HG02571 (cell line): Measurements from ENCODE around the gene GSK3A.

Source experiments
- ATAC-seq: cut with Tn5 transposase; IDR thresholded peaks from one replicate; pipeline ENCODE4 v1.9.1; 2021; ENCODE audit warnings: mild to moderate bottlenecking, moderate library complexity; ENCODE audit not compliant: unreplicated experiment

Gene GSK3A

GRCh38 chr19:42203700-42204099 is 38.7 kb downstream of the GSK3A start:
- no peak for ATAC-seq

GRCh38 chr19:42202290-42202880 is 40.0 kb downstream of the GSK3A start:
- no peak for ATAC-seq

GRCh38 chr19:42201489-42202289 is 40.7 kb downstream of the GSK3A start:
- no peak for ATAC-seq

- no peak for ATAC-seq
Observed at GRCh38 chr19:42200116-42200715, 42.2 kb downstream of the GSK3A start.

- no peak for ATAC-seq
Observed at GRCh38 chr19:42199440-42200115, 42.8 kb downstream of the GSK3A start.

GRCh38 chr19:42198676-42199439 is 43.5 kb downstream of the GSK3A start:
- ATAC-seq, result no peak

GRCh38 chr19:42197375-42197817 is 45.0 kb downstream of the GSK3A start:
- no peak for ATAC-seq

GRCh38 chr19:42196011-42197001 is 46.1 kb downstream of the GSK3A start:
- ATAC-seq, result no peak

DNA sequence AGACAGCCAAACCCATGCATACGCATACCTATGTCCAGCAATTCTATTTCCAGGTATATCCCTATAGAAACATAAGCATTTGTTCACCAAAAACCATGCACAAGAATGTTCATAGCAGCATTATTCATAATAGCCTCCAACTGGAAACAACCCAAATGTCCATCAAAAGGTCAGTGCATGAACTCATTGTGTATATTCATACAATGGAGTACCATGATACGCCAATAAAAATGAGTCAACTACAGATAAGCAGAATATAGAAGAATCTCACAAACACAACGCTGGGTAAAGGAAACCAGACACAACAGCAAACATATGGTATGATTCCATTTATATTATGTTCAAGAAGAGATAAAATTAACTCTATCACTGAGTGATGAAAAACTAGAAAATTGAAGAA is 48.7 kb downstream of the GSK3A start:
- ATAC-seq, result no peak

GRCh38 chr19:42193294-42193693 is 49.1 kb downstream of the GSK3A start:
- no peak for ATAC-seq

DNA sequence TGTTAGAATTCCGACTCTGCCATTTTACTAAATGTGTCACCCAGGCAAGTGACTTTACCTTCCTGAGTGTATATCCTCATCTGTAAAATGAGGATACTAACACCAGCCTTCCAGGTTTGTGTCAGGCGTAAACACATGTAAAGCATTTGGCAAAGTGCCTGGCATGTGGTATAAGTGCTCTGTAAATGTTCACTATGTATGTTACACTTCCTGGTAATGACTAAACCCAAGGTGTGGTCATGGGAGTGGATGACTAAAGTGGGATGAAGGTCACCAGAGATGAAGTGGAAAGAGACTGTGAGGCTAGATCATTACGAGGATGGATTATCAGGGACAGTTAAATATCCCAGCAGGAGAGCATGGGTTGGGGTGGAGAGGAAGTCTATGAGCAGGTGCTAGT is 50.5 kb downstream of the GSK3A start:
- no peak for ATAC-seq

DNA sequence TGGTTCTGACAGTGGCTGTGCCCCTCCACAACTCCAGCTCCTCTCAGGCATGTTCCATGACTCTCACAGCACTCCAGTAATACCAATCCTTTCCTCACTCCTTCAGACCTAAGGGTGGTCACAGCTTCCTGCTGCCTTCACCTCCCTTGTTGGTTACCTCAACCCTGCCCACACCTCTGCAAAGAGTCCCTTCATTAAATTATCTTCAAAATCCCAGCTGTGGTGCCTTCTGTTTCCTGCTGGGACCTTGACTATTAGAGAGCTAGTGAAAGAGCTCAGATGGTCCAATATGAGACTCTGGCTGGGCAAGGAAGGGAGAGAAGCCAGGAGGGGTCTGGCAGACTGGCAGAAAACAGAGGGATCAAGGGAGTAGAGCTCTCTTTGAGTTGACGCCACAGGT is 51.1 kb downstream of the GSK3A start:
- no peak for ATAC-seq

DNA sequence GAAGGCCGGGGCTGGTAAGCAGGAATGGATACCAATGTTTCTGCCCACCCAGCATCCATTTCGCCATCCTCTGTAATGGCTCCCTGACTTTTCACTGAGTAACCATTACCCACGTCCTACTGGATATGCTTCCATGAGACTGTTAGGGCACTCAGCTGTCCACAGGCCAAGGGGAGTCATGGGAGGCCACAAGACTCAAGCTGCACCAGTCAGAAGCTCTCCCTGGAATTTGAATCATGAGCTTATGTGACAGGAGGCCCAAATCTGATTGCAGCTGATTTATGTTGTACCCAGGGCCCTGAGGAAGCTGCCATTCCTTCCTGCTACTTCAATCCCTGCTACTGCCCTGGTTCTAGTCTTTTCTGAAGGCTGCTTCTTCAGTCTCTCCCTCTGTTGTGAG is 53.3 kb downstream of the GSK3A start:
- ATAC-seq, result no peak

DNA sequence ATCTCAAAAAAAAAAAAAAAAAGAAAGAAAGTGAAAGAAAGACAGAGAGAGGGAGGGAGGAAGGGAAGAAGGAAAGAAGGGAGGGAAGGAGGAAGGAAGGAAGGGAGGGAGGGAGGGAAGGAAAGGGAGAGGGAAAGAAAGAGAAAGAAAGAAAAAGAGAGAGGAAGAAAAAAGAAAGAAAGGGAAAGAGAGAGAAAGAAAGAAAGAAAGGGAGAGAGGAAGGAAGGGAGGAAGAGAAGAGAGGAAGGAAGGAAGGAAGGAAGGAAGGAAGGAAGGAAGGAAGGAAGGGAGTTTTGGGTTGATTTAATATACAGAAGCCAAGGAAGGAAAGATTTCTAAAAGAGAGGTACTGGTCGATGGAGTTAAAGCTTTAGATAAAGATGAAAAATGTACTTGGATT is 53.7 kb downstream of the GSK3A start:
- ATAC-seq, result no peak

GRCh38 chr19:42185277-42185676 is 57.1 kb downstream of the GSK3A start:
- no peak for ATAC-seq

- ATAC-seq, result no peak
Observed at GRCh38 chr19:42184401-42184861, 58.0 kb downstream of the GSK3A start.
